Activated CD8-positive, alpha-beta memory T cell treated with anti-CD3 and anti-CD28 coated beads, Interleukin-2, amount 50 U/mL, for 1 hour (primary cell): ENCODE measurements around the gene NPHP3.
A peak's percentile ranks its signal among the peaks of the same experiment; 100 is the strongest.
"Not testable (repeated sequence)": the region's sequence is repeated elsewhere in the genome, so short reads cannot be mapped to it uniquely, and the experiment has no call there.

Experiments
- DNase-seq: peaks from one replicate; pipeline ENCODE4 v3.0.0-alpha.2; 2020; ENCODE audit errors: extremely low read depth

The NPHP3 gene

GRCh38 chr3:132722165-132723023 lies at the start of gene NPHP3:
Gene NPHP3, minus strand, starts transcription at chr3:132722409. Its CDS starts 54 bp downstream, at chr3:132722355.
- peak; percentile 93 for DNase-seq

- no peak for DNase-seq
These were observed 36.5 kb upstream of the NPHP3 start for GRCh38 chr3:132758740-132759139.

GRCh38 chr3:132756108-132756650 lies 34.0 kb upstream of the NPHP3 start:
- no peak for DNase-seq

- no peak for DNase-seq
These were observed 31.7 kb upstream of the NPHP3 start for GRCh38 chr3:132753946-132754345.

- no peak for DNase-seq
These were observed 27.6 kb upstream of the NPHP3 start for GRCh38 chr3:132749786-132750185.

- DNase-seq, result not testable (repeated sequence)
These were observed 24.5 kb upstream of the NPHP3 start for GRCh38 chr3:132746720-132747119.

- no peak for DNase-seq
These were observed 16.1 kb upstream of the NPHP3 start for GRCh38 chr3:132738314-132738713.

GRCh38 chr3:132735589-132735988 lies 13.4 kb upstream of the NPHP3 start:
- DNase-seq, result no peak

- DNase-seq, result no peak
These were observed 8.8 kb upstream of the NPHP3 start for GRCh38 chr3:132730891-132731580.

- no peak for DNase-seq
These were observed 4.2 kb upstream of the NPHP3 start for GRCh38 chr3:132726341-132726823.

- DNase-seq, result no peak
These were observed 1.1 kb upstream of the NPHP3 start for GRCh38 chr3:132723024-132723950.

GRCh38 chr3:132721479-132722164 lies 587 bp downstream of the NPHP3 start:
- DNase-seq, result no peak

GRCh38 chr3:132720228-132720627 lies 2.0 kb downstream of the NPHP3 start:
- DNase-seq, result no peak

GRCh38 chr3:132716372-132716771 lies 5.8 kb downstream of the NPHP3 start:
- no peak for DNase-seq

GRCh38 chr3:132713977-132714727 lies 8.1 kb downstream of the NPHP3 start:
- DNase-seq, result no peak

GRCh38 chr3:132710311-132710710 lies 11.9 kb downstream of the NPHP3 start:
- no peak for DNase-seq

GRCh38 chr3:132709761-132710160 lies 12.4 kb downstream of the NPHP3 start:
- DNase-seq, result no peak

- no peak for DNase-seq
These were observed 18.5 kb downstream of the NPHP3 start for GRCh38 chr3:132703733-132704132.

GRCh38 chr3:132695422-132695821 lies 26.8 kb downstream of the NPHP3 start:
- DNase-seq, result no peak

- no peak for DNase-seq
These were observed 27.2 kb downstream of the NPHP3 start for GRCh38 chr3:132694991-132695390.
